ENCODE data around the gene C12orf56.

- TF ChIP-seq CTCF (IDR thresholded peaks at IDR 0.05): no peak
- TF ChIP-seq ZFX (IDR thresholded peaks at IDR 0.05; ENCODE audit: borderline replicate concordance): no peak
Observed at GRCh38 chr12:64400041-64400440, 9.5 kb upstream of the C12orf56 start.

Data from 22Rv1 (cell line).